GM19467 (cell line): ENCODE results near the gene NME9.

Experiments used
- ATAC-seq: cut with Tn5 transposase; IDR thresholded peaks from one replicate; pipeline ENCODE4 v1.9.1; 2021; ENCODE audit warnings: mild to moderate bottlenecking, moderate library complexity; ENCODE audit not compliant: unreplicated experiment

Gene NME9

GRCh38 chr3:138336454-138336999 lies 6.9 kb upstream of the NME9 start:
- ATAC-seq = no peak

- no peak for ATAC-seq
These were observed 5.0 kb upstream of the NME9 start for GRCh38 chr3:138334608-138335007.

- no peak for ATAC-seq
These were observed 2.9 kb upstream of the NME9 start for GRCh38 chr3:138332472-138333073.

GRCh38 chr3:138331143-138331894 lies 1.7 kb upstream of the NME9 start:
- ATAC-seq = no peak

GRCh38 chr3:138329984-138330293 lies 288 bp upstream of the NME9 start:
- no peak for ATAC-seq

GRCh38 chr3:138328341-138328740 lies 1.3 kb downstream of the NME9 start:
- ATAC-seq = no peak

- no peak for ATAC-seq
These were observed 1.8 kb downstream of the NME9 start for GRCh38 chr3:138327831-138328230.

GRCh38 chr3:138326866-138327595 lies 2.6 kb downstream of the NME9 start:
- no peak for ATAC-seq

GRCh38 chr3:138325990-138326389 lies 3.7 kb downstream of the NME9 start:
- ATAC-seq = no peak

- no peak for ATAC-seq
These were observed 5.7 kb downstream of the NME9 start for GRCh38 chr3:138323971-138324370.

- ATAC-seq = no peak
These were observed 12.0 kb downstream of the NME9 start for GRCh38 chr3:138317687-138318086.

- no peak for ATAC-seq
These were observed 14.9 kb downstream of the NME9 start for GRCh38 chr3:138314751-138315150.

- ATAC-seq = no peak
These were observed 19.2 kb downstream of the NME9 start for GRCh38 chr3:138310494-138310893.

- ATAC-seq = no peak
These were observed 20.9 kb downstream of the NME9 start for GRCh38 chr3:138308783-138309182.

GRCh38 chr3:138307899-138308298 lies 21.8 kb downstream of the NME9 start:
- no peak for ATAC-seq

- no peak for ATAC-seq
These were observed 26.2 kb downstream of the NME9 start for GRCh38 chr3:138303474-138303873.

GRCh38 chr3:138300647-138301046 lies 29.0 kb downstream of the NME9 start:
- ATAC-seq = no peak

GRCh38 chr3:138297876-138298275 lies 31.8 kb downstream of the NME9 start:
- no peak for ATAC-seq

GRCh38 chr3:138297059-138297607 lies 32.5 kb downstream of the NME9 start:
- no peak for ATAC-seq

GRCh38 chr3:138296639-138297038 lies 33.0 kb downstream of the NME9 start:
- ATAC-seq = no peak

GRCh38 chr3:138289701-138290100 lies 40.0 kb downstream of the NME9 start:
- no peak for ATAC-seq

GRCh38 chr3:138289260-138289659 lies 40.4 kb downstream of the NME9 start:
- ATAC-seq = no peak
